AG10803 (cell line): ENCODE results near the gene TBC1D24.

Experiments
- DNase-seq: peaks from one replicate; pipeline ENCODE4 v3.0.0; 2010; ENCODE audit warnings: low read depth
- H3K4me3 ChIP-seq: 2 replicates; pipeline ENCODE4 v1.5.1; 2011; ENCODE audit warnings: mild to moderate bottlenecking, low read length, control low read depth
- CTCF ChIP-seq: conservative IDR thresholded peaks from 2 replicates; pipeline ENCODE4 v1.5.1; 2011; ENCODE audit warnings: mild to moderate bottlenecking, low read length, control low read depth, inconsistent platforms

TBC1D24 gene

GRCh38 chr16:2474877-2475412 is at the start of gene TBC1D24:
TBC1D24 (plus strand) TSS chr16:2475127; CDS start chr16:2496149, 21,022 bp downstream.
- no peak for TF ChIP-seq CTCF
- H3K4me3 ChIP-seq, result peak within 1 kb of the TSS; percentile 77
- DNase-seq, result peak; percentile 73

GRCh38 chr16:2425825-2426430 is 49.0 kb upstream of the TBC1D24 start:
- no peak for TF ChIP-seq CTCF
- DNase-seq, result no peak
- H3K4me3 ChIP-seq, result no peak overlapping the region

- TF ChIP-seq CTCF, result no peak
- no peak for DNase-seq
- H3K4me3 ChIP-seq, result no peak overlapping the region
Observed at GRCh38 chr16:2426941-2427361, 48.0 kb upstream of the TBC1D24 start.

- no peak overlapping the region for H3K4me3 ChIP-seq
- no peak for TF ChIP-seq CTCF
- DNase-seq, result no peak
Observed at GRCh38 chr16:2427526-2427925, 47.4 kb upstream of the TBC1D24 start.

- peak; percentile 31 for TF ChIP-seq CTCF
- DNase-seq, result no peak
- H3K4me3 ChIP-seq, result peak overlapping the region; percentile 77
Observed at GRCh38 chr16:2428051-2428783, 46.7 kb upstream of the TBC1D24 start.

GRCh38 chr16:2428784-2429033 is 46.2 kb upstream of the TBC1D24 start:
- H3K4me3 ChIP-seq, result peak overlapping the region; percentile 77
- no peak for TF ChIP-seq CTCF
- DNase-seq, result no peak
